H9 (cell line): ENCODE results near the gene EFNB1. TPM values are rescaled to one million over a fixed set of nuclear protein-coding genes. Genes with fewer than 3 reads are reported as not detected.

Source experiments
- DNase-seq: peaks from one replicate; pipeline ENCODE4 v3.0.0-alpha.2; 2017
- H2AFZ ChIP-seq: one replicate; pipeline ENCODE4 v1.6.1; 2013; ENCODE audit warnings: mild to moderate bottlenecking, low read length, control low read depth, moderate library complexity
- H2AK5ac ChIP-seq: 2 replicates; pipeline ENCODE4 v1.6.1; 2013; ENCODE audit warnings: low read length, control low read depth, mixed read lengths; ENCODE audit not compliant: insufficient read length
- H2BK120ac ChIP-seq: one replicate; pipeline ENCODE4 v1.6.1; 2013; ENCODE audit warnings: low read depth, mild to moderate bottlenecking, low read length, control low read depth, inconsistent platforms; ENCODE audit not compliant: poor library complexity, severe bottlenecking
- H2BK12ac ChIP-seq: 2 replicates; pipeline ENCODE4 v1.6.1; 2013; ENCODE audit warnings: low read length, control low read depth, mixed read lengths, low read depth; ENCODE audit not compliant: insufficient read length
- H2BK15ac ChIP-seq: 2 replicates; pipeline ENCODE4 v1.6.1; 2013; ENCODE audit warnings: low read depth, low read length, control low read depth
- H2BK20ac ChIP-seq: one replicate; pipeline ENCODE4 v1.6.1; 2013; ENCODE audit warnings: low read depth, mild to moderate bottlenecking, low read length, control low read depth, inconsistent platforms; ENCODE audit not compliant: poor library complexity, severe bottlenecking
- H2BK5ac ChIP-seq: 2 replicates; pipeline ENCODE4 v1.6.1; 2013; ENCODE audit warnings: low read length, control low read depth, mixed read lengths; ENCODE audit not compliant: insufficient read length
- H3K14ac ChIP-seq: 2 replicates; pipeline ENCODE4 v1.6.1; 2013; ENCODE audit warnings: low read length, control low read depth; ENCODE audit not compliant: insufficient read depth
- H3K18ac ChIP-seq: 2 replicates; pipeline ENCODE4 v1.6.1; 2013; ENCODE audit warnings: low read depth, mild to moderate bottlenecking, mixed read lengths, low read length, control low read depth; ENCODE audit not compliant: insufficient read length
- H3K23ac ChIP-seq: 2 replicates; pipeline ENCODE4 v1.6.1; 2013; ENCODE audit warnings: low read length, control low read depth, mixed read lengths, low read depth; ENCODE audit not compliant: insufficient read length
- H3K23me2 ChIP-seq: 2 replicates; pipeline ENCODE4 v1.6.1; 2013; ENCODE audit warnings: low read depth, mild to moderate bottlenecking, mixed read lengths, low read length, control low read depth; ENCODE audit not compliant: insufficient read length, poor library complexity, severe bottlenecking
- H3K27ac ChIP-seq: 2 replicates; pipeline ENCODE4 v1.5.1; 2013; ENCODE audit warnings: low read length, control low read depth, mixed read lengths, low read depth; ENCODE audit not compliant: insufficient read length
- H3K27me3 ChIP-seq: 2 replicates; pipeline ENCODE4 v1.6.1; 2013; ENCODE audit warnings: low read length, control low read depth, inconsistent platforms; ENCODE audit not compliant: insufficient read depth
- H3K4ac ChIP-seq: 2 replicates; pipeline ENCODE4 v1.6.1; 2013; ENCODE audit warnings: low read depth, mild to moderate bottlenecking, control low read depth, inconsistent platforms, low read length, moderate library complexity
- H3K4me1 ChIP-seq: 2 replicates; pipeline ENCODE4 v1.6.1; 2013; ENCODE audit warnings: low read length, control low read depth, inconsistent platforms; ENCODE audit not compliant: insufficient read depth
- H3K4me2 ChIP-seq: 2 replicates; pipeline ENCODE4 v1.6.1; 2013; ENCODE audit warnings: low read length, control low read depth, mixed read lengths; ENCODE audit not compliant: insufficient read length, insufficient read depth
- H3K56ac ChIP-seq: 2 replicates; pipeline ENCODE4 v1.6.1; 2013; ENCODE audit warnings: low read depth, mild to moderate bottlenecking, mixed read lengths, low read length, control low read depth; ENCODE audit not compliant: insufficient read length
- H3K79me1 ChIP-seq: 2 replicates; pipeline ENCODE4 v1.6.1; 2013; ENCODE audit warnings: low read depth, mild to moderate bottlenecking, moderate library complexity, low read length, control low read depth, inconsistent platforms; ENCODE audit not compliant: insufficient read depth, poor library complexity, severe bottlenecking
- H3K79me2 ChIP-seq: 2 replicates; pipeline ENCODE4 v1.6.1; 2013; ENCODE audit warnings: low read length, control low read depth, inconsistent platforms; ENCODE audit not compliant: insufficient read depth
- H3K9ac ChIP-seq: 2 replicates; pipeline ENCODE4 v1.6.1; 2013; ENCODE audit warnings: low read length, control low read depth, mixed read lengths; ENCODE audit not compliant: insufficient read length; ENCODE audit errors: extremely low read depth
- H3K9me3 ChIP-seq: one replicate; pipeline ENCODE4 v1.6.1; 2013; ENCODE audit warnings: low read depth, low read length, inconsistent platforms; ENCODE audit not compliant: control insufficient read depth
- H3T11ph ChIP-seq: one replicate; pipeline ENCODE4 v1.6.1; 2013; ENCODE audit warnings: mild to moderate bottlenecking, low read length, control low read depth, inconsistent platforms
- H4K20me1 ChIP-seq: one replicate; pipeline ENCODE4 v1.6.1; 2013; ENCODE audit not compliant: control insufficient read depth, insufficient read length, insufficient read depth
- H4K5ac ChIP-seq: 2 replicates; pipeline ENCODE4 v1.6.1; 2013; ENCODE audit warnings: low read depth, mild to moderate bottlenecking, mixed read lengths, low read length, control low read depth; ENCODE audit not compliant: insufficient read length
- H4K8ac ChIP-seq: replicated peaks from 2 replicates; pipeline ENCODE4 v1.6.1; 2013; ENCODE audit warnings: low read length, control low read depth, mixed read lengths, low read depth; ENCODE audit not compliant: insufficient read length
- H4K91ac ChIP-seq: 2 replicates; pipeline ENCODE4 v1.6.1; 2013; ENCODE audit warnings: low read depth, mild to moderate bottlenecking, moderate library complexity, mixed read lengths, low read length, control low read depth; ENCODE audit not compliant: insufficient read length
- H3K27ac Mint-ChIP-seq, 3 experiments: 2 replicates in 2 of 3; 3 replicates in 1 of 3; pipeline ENCODE4 v1.8.0; 2020 to 2021; ENCODE audit warnings: mixed read lengths in 3 of 3, mild to moderate bottlenecking in 1 of 3, moderate library complexity in 1 of 3
- H3K27me3 Mint-ChIP-seq: 2 replicates; pipeline ENCODE4 v1.8.0; 2021; ENCODE audit warnings: low read depth, mild to moderate bottlenecking, moderate library complexity, mixed read lengths
- H3K36me3 Mint-ChIP-seq, 3 experiments: 2 replicates in 2 of 3; 3 replicates in 1 of 3; pipeline ENCODE4 v1.8.0; 2020 to 2021; ENCODE audit warnings: low read depth in 3 of 3, mixed read lengths in 3 of 3; ENCODE audit not compliant: insufficient read depth in 1 of 3
- H3K4me1 Mint-ChIP-seq, 2 experiments: 2 replicates each; pipeline ENCODE4 v1.8.0; 2020; ENCODE audit warnings: mixed read lengths in 2 of 2
- H3K4me3 Mint-ChIP-seq, 2 experiments: 2 replicates in 1 of 2; 3 replicates in 1 of 2; pipeline ENCODE4 v1.8.0; 2020 to 2021; ENCODE audit warnings: mild to moderate bottlenecking in 2 of 2, mixed read lengths in 2 of 2, moderate library complexity in 1 of 2
- H3K9me3 Mint-ChIP-seq, 2 experiments: 2 replicates in 1 of 2; 3 replicates in 1 of 2; pipeline ENCODE4 v1.8.0; 2020; ENCODE audit warnings: mild to moderate bottlenecking in 2 of 2, mixed read lengths in 2 of 2, moderate library complexity in 1 of 2
- CTCF ChIP-seq: fragments of 200-600 bp; sonication (generic); conservative IDR thresholded peaks from 3 replicates; pipeline ENCODE4 v1.8.0; 2021; ENCODE audit warnings: antibody characterized with exemption, mild to moderate bottlenecking
- WGBS: extraction: QIAGEN DNeasy Blood & Tissue Kit; methylation state at CpG from one replicate; pipeline ENCODE4 v1.1.7; 2013; ENCODE audit warnings: missing lambda C conversion rate, low lambda C conversion rate, mixed read lengths; ENCODE audit not compliant: insufficient read length; ENCODE audit errors: extremely low coverage; 5-methylcytosine and 5-hydroxymethylcytosine counted together
- total RNA-seq: library from RNA; stranded (reverse); gene quantifications from 2 replicates; pipeline ENCODE4 v1.2.1, GENCODE V29; 2021

The EFNB1 gene
- total RNA-seq, 1 experiment from 2014 or later: 3.1 TPM

GRCh38 chrX:68839771-68840170, 10.9 kb downstream of the EFNB1 start:
- no peak for TF ChIP-seq CTCF
- WGBS: no CpG with 5 or more reads among the region's 4 CpGs
- Histone ChIP-seq H4K8ac (no peak overlapping the region), H3K23me2 (no peaks in the 10 kb centered on the region), H3K9me3 (no peaks in the 10 kb centered on the region), H2AFZ (no peak overlapping the region), H4K20me1 (no peaks in the 10 kb centered on the region), H2AK5ac (no peak overlapping the region), H3T11ph (no peak overlapping the region), H3K4ac (no peak overlapping the region), H3K79me2 (no peaks in the 10 kb centered on the region), H3K14ac (no peak overlapping the region), H2BK120ac (no peak overlapping the region), H3K23ac (no peak overlapping the region), H3K4me2 (no peak overlapping the region), H4K91ac (no peak overlapping the region), H3K79me1 (no peaks in the 10 kb centered on the region), H3K18ac (no peak overlapping the region), H2BK15ac (no peak overlapping the region), H3K4me1 (no peaks in the 10 kb centered on the region), H3K56ac (no peak overlapping the region), H4K5ac (no peak overlapping the region), H2BK5ac (no peak overlapping the region), H2BK20ac (no peak overlapping the region), H3K27me3 (peaks cover 8% of the 10 kb centered on the region; the same call in 1 of the 2 replicates), H2BK12ac (no peak overlapping the region), H3K9ac (no peak overlapping the region), H3K27ac (no peak overlapping the region)
- Mint-ChIP-seq H3K27me3 (peaks cover 47% of the 10 kb centered on the region), H3K36me3 (peaks cover 17 to 21% (median 19%) of the 10 kb centered on the region in 3 experiments), H3K9me3 (peaks cover 50 to 68% of the 10 kb centered on the region in 2 experiments), H3K27ac (no peak overlapping the region), H3K4me1 (peaks cover 3 to 19% of the 10 kb centered on the region in 2 experiments), H3K4me3 (no peak overlapping the region)
- no peak for DNase-seq
